UCSD-AML1 (cell line): ENCODE results near the gene CDK8.
"Not testable (repeated sequence)": the region's sequence is repeated elsewhere in the genome, so short reads cannot be mapped to it uniquely, and the experiment has no call there.

Experiments
- DNase-seq: peaks from one replicate; lab custom pipeline; 2025; ENCODE audit not compliant: unreplicated experiment; lab: John Stamatoyannopoulos, UW

CDK8 gene

DNA sequence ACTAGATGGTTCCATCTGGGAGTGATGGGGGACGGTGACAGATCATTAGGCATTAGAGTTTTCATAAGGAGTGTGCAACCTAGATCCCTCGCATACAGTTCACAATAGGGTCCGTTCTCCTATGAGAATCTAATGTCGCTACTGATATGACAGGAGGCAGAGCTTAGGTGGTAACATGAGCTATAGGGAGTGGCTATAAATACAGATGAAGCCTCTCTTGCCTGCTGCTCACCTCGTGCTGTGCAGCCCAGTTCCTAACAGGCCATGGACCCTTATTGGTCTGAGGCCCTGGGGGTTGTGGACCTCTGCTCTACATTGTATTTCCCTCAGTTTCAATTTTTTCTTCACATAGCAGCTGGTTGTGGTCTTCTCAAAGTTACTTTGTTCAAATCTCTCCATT lies 56.5 kb downstream of the CDK8 start:
- no peak for DNase-seq

DNA sequence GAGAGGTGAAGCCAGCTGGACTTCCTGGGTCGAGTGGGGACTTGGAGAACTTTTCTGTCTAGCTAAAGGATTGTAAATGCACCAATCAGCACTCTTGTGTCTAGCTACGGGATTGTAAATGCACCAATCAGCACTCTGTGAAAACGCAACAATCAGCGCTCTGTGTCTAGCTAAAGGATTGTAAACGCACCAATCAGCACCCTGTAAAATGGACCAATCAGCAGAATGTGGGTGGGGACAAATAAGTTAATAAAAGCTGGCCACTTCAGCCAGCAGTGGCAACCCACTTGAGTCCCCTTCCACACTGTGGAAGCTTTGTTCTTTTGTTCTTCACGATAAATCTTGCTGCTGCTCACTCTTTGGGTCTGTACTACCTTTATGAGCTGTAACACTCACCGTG lies 58.1 kb downstream of the CDK8 start:
- DNase-seq: not testable (repeated sequence)

DNA sequence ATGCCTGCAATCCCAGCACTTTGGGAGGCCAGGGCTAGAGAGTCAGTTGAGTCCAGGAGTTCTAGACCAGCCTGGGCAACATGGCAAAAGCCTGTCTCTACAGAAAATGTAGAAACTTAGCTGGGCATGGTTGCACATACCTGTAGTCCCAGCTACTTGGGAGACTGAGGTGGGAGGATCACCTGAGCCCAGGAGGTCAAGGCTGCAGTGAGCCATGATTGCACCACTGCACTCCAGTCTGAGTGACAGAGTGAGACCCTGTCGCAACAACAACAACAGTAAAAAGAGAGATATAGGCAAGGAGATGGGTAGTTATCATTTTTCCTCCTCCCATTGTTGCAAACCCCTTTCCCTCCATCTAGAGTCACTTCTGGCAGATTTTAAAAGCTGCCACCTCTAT lies 62.2 kb downstream of the CDK8 start:
- DNase-seq: not testable (repeated sequence)

DNA sequence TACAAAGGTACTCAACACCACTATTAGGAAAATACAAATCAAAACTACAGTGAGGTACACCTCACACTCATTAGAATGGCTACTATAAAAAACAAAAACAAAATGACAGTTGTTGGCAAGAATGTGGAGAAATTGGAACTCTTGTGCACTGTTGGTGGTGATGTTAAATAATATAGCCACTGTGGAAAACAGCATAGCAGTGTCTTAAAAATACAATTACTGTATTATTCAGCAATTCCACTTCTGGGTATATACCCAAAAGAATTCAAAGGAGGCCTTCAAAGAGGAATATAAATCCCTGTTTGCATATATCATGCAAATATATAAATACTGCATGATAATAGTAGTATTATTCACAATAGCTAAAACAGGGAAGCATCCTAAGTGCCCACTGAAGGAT lies 66.8 kb downstream of the CDK8 start:
- DNase-seq: no peak

DNA sequence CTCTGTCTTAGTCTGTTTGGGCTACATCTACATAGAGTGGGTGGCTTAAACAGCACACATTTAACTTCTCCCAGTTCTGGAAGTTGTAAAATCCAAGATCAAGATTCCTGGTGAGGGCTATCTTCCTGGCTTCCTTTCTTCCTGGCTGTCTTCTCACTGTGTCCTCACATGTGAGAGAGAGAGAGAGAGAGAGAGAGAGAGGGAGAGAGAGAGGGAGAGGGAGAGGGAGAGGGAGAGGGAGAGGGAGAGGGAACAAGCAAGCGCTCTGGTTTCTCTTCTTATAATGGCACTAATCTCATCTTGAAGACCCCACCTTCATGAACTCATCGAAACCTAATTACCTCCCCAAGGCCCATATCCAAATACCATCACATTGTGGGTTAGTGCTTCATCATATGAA lies 69.2 kb downstream of the CDK8 start:
- no peak for DNase-seq

DNA sequence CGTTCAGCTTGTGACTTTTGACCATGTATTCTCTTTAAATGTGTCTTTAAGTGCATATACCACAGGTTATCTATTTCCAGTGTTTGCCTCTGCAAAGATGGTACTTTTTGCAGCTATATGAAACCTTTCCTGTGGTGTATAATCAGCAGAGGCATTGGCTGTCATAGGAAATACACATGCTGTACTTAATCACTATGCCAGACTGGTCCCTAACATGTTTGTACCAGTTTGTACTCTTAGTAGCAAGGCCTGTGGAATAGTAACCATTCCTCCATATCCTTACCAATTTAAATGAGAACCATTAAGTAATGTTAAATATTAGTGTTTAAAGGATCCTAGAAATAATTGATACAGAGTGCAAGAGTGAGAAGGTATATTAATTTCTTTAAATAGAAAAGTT lies 69.8 kb downstream of the CDK8 start:
- DNase-seq: no peak

DNA sequence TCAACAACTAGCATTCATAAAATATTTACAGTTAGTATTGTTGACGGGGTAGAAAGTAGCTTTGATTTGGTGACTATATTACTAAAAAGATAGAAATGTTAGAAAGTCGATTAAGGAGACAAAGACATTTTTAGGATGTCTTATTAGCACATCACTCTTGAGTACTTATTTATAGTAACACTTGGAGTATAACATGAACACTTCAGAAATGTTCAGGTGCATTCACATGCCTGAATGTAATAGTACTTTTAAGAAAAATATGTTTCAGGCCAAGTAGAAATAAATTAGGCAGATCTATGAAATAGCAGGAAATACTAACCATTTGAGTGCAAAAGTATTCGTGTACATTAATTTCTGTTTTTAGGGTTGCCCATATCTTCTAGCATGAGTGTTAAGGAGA lies 70.4 kb downstream of the CDK8 start:
- no peak for DNase-seq

DNA sequence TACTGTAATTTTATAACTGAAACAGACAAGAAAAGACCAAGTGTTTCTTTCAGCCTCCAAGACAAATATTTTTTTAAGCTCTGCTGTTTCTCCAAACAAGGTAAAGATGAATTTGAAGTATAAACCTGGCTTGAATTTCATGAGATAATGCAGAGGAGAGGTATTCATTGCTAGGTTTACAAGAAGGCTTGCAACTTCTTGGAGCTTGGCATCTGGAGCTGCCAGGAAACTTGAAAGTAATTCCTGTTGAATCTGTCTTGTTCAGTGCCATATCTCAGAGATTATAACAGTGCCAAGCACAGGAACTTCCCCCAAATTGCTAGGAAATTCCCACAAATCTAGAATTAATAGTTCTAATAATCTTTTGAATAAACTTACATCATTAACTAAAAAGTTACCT lies 70.9 kb downstream of the CDK8 start:
- no peak for DNase-seq

DNA sequence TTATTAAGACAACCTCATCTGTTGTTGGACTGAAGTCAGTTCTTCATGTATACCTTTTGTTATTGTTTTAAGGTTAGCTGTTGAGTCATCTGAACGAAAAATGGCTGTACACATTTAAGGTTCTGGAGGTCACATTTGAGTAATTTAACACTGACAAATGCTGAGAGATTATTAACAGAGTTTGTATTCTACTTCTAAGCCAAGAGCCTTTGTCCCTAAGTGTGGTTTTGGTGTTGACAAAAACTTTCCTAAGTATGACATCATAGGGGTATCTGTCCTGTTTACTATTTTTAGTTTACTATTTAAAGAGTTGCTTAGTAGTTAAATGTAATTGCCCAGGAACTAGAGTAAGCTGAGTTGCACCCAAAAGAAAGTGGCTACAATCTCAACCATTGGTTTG lies 71.9 kb downstream of the CDK8 start:
- DNase-seq: no peak

DNA sequence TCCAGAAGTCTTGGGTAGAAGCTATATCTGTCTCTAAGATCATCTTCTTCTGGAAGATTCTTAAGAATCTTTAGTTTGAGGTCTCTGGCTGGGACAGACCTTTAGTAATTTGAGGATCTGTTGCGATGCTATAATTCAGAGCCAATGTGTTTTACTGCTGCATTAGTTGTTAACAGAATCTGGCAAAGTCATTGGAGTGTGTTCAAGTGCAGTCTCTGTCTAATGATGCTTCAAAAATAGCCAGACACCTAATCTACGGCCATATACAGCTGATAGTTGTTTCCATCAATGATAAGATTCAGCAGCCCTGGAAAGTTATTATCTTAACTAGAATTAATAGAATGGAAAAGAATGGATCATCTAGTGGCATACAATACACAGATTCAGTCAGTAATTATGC lies 72.6 kb downstream of the CDK8 start:
- no peak for DNase-seq

DNA sequence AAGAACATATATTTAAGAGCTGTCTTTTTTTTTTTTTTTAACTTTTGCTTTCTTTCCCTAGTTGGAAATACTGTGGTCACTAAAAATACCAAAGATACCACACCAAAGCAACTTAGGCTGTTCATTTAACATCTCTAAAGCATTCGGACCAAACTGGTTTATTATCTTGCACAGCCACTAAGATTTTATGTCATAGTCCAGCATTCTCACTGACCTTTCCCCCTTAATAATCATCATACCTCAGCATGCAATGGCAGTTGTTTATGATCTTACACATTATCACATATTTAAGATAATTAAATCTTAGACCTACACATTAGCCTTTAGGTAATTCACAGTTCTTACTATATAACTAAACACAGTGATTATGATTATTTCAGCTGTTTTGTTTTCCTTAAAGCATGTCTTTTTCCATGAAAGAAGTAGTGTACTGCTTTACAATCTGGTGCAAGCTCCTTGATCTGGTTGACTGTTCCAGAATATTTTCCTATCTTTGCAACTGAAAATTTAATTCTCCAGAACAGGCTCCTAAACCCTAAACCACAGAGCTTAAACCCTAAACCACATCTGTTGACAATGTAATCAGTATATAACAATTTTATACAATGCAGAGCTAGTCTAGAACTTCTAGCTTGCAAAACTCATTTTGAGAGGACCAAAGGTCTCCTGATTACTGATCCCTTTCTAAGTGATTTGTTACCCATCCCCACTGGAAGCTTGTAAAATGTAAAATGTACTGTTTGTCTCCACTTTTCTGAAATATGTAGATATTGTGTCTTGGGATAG lies 74.2 kb downstream of the CDK8 start:
- no peak for DNase-seq

DNA sequence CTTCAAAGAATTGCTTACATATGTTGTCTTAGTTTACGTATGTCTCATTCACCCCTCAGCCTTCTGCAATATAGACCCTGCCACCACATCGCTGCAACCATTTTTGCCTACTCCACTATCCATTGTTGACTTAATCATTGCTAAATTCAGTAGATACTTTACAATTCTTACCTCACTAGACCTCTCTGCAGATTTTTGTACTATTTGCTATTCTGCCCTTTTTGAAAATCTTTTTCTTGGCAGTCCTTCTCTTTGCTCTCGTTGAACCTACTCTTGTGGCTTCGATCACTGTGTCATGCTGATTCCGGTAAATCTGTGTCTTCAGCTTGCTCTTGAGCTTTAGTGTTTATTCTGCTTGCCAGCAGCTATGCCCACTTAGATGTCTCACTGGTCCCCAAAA lies 81.2 kb downstream of the CDK8 start:
- DNase-seq: no peak

DNA sequence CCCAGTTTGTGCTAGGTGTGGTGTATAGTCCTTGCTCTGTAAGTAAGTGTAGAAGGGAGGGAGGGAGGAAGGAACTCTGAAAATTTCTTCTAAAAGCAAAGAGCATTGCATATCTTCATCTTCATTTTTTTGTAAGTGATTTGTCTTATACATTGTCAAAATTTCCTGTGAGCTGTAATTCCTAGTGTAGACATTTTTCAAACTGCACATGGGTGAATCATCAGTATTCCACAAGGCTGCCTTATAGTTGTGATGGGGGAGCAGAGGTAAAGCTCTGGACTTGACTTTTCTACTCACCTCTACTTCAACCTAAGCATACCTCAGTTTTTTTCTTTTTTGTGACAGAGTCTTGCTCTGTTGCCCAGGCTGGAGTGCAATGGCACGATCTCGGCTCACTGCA lies 86.9 kb downstream of the CDK8 start:
- no peak for DNase-seq

DNA sequence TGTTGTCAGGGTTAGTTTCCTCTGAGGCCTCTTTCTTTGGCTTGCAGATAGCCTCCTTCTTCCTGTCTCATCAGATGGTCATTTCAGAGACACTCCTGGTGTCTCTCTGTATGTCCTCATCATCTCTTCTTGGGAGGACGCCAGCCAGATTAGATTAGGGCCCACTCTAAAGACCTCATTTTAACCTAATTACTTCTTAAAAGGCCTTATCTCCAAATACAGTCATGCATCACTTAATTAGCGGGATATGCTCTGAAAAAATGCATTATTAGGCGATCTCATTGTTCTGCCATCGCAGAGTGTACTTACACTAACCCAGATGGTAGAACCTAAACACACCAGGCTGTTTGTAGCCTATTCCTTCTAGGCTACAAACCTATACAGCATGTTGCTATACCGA lies 89.0 kb downstream of the CDK8 start:
- no peak for DNase-seq

DNA sequence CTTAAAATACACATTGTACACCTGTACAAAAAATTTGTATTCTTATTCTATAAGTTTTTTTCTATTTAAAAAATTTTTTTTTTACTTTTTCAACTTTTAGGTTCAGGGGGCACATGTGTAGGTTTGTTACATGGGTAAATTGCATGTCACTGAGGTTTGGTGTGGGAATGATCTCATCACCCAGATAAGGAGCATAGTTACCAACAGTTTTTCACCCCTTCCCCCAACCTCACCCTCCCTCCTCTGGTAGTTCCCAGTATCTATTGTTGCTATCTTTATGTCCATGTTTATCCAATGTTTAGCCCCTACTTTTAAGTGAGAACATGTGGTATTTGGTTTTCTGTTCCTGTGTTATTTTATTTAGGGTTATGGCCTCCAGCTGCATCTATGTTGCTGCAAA lies 89.9 kb downstream of the CDK8 start:
- no peak for DNase-seq

DNA sequence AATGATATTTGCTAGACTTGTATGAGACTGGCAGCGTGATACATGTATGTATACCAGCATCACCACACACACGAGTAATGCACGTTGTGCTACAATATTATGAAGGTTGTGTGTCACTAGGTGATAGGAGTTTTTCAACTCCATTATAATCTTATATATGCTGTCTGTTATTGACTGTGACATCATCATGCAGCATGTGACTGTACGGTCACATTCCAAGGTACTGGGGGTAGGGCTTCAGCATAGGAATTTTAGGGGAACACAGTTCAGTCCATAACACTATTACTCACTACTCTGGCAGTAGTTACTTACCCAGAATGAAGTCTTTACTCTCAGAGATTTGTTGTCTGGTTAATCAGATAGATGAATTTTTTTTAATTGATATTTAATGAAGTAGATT lies 91.1 kb downstream of the CDK8 start:
- DNase-seq: no peak

DNA sequence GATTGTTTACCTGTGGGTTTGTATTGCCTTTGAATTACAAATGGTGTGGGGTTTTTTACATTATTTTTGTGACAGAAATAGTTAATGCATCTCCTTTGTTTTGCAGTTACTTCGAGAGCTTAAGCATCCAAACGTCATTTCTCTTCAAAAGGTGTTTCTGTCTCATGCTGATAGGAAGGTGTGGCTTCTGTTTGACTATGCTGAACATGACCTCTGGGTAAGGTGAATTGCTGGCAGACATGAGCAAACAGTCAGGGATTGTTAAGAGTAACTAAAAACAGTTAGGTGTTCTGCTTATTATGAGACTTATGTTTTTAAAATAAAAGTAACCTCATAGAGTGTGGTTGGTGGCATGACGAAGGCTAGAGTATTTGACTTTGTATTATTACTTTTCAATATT lies 95.0 kb downstream of the CDK8 start:
- DNase-seq: no peak

DNA sequence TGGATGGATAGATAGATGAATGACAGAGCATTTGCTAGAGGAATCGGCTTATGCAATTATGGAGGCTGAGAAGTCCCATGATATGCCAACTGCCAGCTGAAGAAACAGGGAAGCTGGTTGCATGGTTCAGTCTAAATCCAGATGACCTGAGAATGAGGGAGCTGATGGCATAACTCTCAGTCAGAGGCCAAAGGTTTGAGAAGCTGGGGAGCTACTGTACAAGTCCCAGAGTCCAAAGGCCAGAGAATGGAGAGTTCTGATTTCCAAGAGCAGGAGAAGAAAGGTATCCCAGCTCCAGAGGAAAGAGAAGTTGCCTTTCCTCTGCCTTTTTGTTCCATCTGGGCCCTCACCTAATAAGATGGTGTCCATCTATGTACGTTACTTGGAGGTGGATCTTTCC lies 108.3 kb downstream of the CDK8 start:
- DNase-seq: no peak

DNA sequence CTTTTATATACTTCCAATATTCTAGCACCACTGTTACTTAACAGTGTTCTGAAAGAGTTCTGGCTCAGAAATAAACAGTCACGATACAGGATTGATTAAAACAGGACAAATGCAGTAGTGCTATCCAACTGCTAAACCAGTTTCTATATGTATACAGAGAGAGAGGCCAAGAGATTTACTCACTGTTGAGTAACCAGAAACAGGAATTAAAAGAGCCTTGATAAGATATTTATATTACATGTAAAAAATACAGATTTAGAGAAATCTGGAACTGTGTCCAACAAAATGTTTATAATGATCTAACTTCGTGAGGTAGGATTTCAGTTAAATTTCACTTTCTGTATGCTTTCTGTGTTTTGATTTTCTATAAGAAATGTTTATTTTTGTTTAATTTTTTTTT lies 116.6 kb downstream of the CDK8 start:
- no peak for DNase-seq

DNA sequence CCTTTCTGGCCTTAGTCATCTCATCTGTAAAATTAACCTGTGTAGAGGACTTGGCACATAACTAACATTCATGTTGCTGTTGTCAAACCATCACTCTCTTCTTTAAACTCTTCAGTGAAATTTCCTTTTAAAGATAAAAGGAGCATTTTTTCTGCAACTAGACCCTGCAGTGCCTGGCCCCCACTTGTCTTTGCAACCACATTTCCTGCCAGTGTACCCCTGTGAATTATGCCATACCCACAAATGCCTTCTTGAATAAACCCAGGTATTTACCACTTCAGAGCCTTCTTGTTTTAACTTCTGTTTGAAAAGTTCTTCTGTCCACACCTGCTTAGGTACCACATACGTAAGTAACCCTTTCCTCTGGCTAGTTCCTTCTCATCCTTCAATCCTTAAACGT lies 118.8 kb downstream of the CDK8 start:
- DNase-seq: no peak

DNA sequence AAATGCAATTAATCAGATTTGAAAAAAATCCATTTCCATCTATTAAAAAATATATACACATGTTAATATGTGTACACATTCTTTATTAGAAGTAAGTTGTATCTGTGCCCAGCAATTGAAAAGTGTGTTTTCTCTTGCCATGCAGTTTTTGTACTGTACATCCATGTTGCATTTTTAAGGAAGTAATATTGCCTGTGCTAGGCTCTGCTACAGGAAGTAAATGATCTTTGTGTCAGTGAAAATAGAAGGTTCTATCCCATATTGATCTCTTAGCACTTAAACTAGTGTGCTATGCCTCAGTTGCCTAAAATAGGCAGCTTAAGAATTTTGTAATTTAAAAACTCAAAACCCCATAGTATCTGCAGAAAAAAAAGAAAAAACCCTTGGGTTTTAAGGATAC lies 122.5 kb downstream of the CDK8 start:
- no peak for DNase-seq

DNA sequence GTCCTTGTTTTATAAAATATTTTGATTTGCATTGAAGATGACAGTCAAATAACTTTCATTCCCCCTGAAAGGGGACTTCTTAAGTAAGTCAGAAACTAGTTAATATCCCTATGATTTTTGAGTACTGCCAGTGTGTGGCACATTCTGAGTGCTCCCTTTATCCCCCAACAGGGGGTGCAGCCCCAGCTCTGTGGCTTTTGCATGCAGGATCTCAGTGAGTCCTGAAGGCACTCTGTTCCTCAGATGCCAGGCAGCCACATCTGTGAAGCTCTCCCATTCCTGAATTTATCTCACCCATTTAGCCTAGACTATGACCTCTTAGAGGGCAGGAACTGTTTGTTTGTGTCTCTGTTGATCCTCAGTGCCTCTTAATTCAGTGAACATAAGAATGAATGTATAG lies 123.1 kb downstream of the CDK8 start:
- DNase-seq: peak; percentile 15

DNA sequence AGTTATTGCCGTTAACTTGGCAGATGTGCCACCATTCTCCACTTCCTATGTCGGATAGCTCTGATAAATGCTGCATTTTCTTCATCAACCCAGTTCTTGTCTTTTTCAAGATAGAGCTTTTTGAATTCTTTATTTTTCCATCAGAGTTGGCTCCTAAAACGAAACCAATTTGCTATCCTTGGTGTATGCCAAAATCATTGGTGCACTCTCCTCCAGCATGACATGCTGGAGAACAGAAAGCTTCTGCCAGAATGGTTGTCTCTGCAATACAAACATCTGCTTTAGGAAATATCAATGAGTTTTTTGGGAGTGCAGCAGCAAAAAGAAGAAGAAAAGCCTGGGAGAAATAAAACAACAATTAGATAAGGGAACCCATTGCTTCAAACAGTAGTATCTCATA lies 124.2 kb downstream of the CDK8 start:
- DNase-seq: no peak

DNA sequence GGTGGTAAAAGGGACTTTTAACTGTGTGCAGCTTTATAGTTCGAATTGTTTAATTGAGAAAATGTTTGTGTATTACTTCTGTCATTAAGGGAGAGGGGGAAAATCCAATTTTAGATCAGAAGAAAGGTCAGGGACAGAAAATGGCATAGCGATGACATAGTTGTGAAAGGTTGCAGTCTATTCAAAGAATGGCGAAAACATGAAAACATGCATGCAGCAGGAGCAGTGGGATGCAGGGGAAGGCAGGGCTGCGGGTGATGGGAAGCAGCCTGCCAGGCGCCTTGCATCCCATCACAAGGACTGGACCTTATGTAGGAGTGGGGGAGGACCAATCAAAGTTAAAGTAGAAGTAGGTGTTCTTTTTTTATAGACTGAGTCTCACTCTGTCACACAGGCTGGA lies 125.9 kb downstream of the CDK8 start:
- DNase-seq: no peak
